T-helper 22 cell (primary cell): Measurements from ENCODE around the gene TSHZ2.

ENCODE experiments used
- DNase-seq: peaks from one replicate; pipeline ENCODE4 v3.0.0-alpha.2; 2020; ENCODE audit warnings: low read depth

TSHZ2 gene

DNA sequence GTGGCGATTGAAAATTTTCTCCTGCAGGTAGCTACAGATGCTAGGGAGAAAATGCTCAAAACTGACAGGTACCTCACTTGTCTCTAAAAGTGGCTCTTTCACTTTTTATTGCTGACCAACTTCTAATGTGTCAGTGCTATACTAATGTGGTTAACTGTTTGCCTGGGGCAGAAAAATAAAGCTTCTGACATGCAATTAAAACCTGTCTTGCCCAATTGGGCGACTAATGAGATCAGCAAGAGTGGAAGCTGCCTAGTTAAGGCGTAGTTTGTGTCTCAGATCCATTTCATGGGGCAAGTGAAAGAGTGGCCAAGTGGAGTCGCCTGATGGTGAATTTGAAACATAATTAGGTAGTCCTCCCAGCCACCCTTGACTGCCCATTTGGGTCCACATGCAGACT, 193.3 kb downstream of the TSHZ2 start:
- no peak for DNase-seq

DNA sequence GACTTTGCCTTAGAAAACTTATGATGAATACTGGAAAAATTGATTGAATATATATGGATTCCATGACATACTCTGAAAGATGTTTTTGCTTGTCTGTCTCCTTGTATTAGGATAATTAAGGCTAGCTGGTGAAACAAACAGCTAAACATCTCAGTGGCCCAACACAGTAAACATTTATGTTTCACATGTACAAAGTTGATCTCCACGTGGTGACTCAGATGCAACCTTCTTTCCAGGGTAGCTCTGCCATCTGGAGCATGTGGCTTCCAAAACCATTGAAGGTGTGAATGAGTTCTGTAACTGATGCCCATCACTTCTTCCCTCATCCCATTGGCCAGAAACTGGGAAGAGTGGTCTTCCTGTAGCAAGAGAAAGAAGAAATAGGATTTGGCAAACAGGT, 196.3 kb downstream of the TSHZ2 start:
- DNase-seq = no peak

- DNase-seq = no peak
Measured at GRCh38 chr20:53170196-53170595, 198.0 kb downstream of the TSHZ2 start.

DNA sequence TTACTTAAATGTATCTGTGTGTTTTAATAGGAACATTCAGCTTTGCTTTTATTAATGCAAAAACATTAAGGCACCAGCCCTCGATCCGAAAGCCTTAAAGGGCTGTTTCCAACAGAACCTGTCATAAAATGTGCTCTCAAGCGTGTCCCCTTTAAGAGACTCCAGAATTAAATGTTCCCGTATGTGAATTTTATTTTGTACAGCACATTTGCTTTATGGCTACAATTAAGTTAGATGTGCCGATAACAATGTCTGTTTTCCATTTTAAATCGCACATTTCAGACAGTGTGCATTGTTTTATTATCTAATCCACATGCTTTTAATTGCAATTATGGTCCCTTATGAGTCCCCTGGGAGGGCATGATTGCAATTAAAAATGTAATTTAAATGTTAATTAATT, 198.9 kb downstream of the TSHZ2 start:
- no peak for DNase-seq

- no peak for DNase-seq
Measured at GRCh38 chr20:53174454-53174853, 202.3 kb downstream of the TSHZ2 start.

DNA sequence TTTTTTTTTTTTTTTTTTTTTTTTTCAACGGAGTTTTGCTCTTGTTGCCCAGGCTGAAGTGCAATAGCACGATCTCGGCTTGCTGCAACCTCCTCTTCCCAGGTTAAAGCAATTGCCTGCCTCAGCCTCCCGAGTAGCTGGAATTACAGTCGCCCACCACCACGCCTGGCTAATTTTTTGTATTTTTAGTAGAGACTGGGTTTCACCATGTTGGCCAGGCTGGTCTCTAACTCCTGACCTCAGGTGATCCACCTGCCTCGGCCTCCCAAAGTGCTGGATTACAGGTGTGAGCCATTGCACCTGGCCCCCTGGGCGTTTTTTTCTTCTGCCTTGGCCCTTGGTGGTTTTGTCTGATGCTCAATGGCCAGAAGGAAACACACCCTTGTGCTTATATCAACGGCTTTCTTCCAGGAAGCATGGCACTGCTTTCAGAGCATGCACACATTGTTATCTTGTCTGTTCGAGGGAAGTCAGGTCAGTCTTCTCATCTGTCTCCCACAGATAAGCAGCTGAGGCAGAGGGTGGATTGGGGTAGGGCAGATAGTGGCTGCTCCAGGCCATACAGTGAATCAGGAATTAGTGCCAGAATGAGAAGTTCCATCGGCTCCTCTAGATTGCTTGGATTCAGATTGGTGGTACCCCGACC, 203.1 kb downstream of the TSHZ2 start:
- no peak for DNase-seq

GRCh38 chr20:53176134-53176533, 204.0 kb downstream of the TSHZ2 start:
- DNase-seq = no peak

DNA sequence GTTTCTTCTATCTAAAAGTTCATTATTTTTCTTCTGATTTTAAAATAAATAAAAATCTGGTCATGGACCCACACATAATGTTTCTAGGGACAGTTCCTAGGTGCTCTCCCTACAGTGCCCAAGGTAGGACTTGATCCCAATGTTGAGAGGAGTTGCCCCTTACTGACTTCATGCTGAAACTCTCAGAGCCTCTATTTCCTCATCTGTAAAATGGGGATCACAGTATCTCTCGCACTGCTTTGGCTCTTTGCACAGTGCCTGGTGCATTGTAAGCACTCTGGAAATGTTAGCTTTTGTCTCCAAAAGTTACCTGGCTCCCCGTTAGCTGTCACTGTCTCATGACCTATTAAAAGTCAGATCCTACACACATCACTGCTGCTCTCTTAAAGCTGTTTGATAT, 205.5 kb downstream of the TSHZ2 start:
- DNase-seq = no peak

DNA sequence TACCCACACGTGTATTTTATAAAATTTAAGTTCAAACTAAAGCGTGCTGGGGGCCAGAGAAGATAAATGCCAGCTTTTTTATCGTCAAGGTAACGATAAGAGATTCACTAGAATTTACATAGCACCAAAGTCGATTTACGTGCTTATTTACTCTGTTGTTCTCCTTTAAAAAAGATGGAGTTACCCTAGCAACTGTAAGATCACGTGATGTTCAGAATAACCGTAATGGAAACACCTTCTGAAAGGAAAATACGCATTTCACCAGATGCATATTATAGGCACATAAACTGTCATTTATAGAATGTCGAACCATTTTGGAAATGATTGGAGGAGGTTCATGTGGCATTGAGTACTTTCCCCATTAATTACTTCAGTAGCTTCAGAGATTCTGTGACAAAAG, 207.6 kb downstream of the TSHZ2 start:
- DNase-seq = no peak

GRCh38 chr20:53180928-53181362, 208.8 kb downstream of the TSHZ2 start:
- no peak for DNase-seq

GRCh38 chr20:53181866-53182376, 209.8 kb downstream of the TSHZ2 start:
- DNase-seq = no peak

- DNase-seq = no peak
Measured at GRCh38 chr20:53183181-53183580, 211.0 kb downstream of the TSHZ2 start.

GRCh38 chr20:53186635-53187034, 214.5 kb downstream of the TSHZ2 start:
- no peak for DNase-seq

DNA sequence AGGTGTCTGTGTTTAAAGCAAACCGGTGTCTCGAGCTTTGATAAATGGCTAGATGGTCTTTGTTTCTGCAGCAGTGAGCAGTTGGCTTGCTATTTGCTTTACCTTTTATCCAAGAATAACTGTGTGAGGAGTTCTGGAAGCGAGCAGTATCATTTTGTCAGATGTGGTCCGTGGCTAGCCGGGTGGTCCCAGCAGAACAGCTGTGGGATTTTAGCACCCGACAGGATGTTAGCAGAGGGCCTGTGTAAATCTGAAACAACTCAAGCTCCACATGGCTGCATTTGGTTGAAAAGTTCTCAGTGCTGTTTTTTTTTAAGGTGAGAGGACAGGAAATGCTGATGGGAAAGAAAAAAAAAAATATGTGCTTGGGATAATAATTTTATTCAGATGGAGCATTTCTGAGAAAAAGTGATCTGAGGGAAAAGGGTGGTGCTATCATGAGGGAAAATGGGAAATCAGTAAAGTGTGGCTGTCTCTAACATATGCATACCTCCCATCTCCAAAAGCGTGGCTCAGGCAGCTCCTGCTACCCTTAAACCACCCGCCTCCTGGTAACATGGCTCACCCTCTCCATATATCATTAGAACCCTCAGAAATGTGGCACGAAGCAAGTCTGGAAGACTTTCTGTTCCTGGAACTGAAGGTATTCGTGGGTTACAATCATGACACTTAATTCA, 215.4 kb downstream of the TSHZ2 start:
- DNase-seq = no peak

GRCh38 chr20:53190225-53190624, 218.1 kb downstream of the TSHZ2 start:
- DNase-seq = no peak

- DNase-seq = no peak
Measured at GRCh38 chr20:53191957-53192356, 219.8 kb downstream of the TSHZ2 start.

DNA sequence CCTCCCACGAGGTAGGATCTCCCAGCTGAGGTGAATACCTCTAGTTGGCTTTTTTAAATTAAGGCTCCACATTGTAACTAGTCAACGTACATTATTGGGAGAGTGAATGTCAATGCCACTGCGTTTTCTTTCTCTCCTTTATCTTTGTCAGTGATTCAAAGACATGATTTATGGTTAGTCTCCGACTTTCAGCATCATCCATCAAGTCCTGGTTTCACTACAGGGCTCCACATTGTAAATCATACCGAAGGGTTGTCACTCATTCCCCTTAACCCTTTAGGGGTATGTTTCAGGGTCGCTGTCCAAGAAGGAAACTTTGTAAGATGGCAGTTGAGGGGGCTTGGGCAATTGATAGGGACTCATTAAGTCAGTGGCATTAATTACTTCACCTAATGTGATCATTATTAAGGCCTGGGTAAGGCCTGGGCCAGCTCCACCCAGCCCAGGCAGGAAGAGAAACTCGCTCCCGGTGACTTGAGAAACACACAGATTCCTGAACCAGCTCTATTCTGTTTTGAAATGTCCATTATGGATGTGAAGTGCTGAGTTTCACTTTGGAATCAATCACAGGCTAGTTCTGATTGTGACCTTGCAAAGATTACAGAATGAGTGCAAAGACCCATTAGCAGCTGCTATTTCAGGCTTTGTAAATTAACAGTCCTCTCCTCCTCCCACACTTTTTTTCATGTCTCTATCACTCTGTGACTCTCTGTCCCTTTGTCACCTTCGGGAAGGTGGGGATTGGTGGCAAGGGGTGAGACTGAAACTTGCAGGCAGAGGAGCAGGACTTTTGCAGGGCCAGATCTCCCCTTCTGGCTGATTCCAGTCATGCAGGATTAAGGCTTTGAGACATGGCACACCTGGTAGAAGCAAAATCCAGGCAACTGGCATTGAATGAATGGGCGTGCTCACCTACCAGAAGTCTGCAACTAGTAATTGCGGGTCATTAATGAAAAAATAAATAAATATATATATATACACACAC, 222.4 kb downstream of the TSHZ2 start:
- no peak for DNase-seq

DNA sequence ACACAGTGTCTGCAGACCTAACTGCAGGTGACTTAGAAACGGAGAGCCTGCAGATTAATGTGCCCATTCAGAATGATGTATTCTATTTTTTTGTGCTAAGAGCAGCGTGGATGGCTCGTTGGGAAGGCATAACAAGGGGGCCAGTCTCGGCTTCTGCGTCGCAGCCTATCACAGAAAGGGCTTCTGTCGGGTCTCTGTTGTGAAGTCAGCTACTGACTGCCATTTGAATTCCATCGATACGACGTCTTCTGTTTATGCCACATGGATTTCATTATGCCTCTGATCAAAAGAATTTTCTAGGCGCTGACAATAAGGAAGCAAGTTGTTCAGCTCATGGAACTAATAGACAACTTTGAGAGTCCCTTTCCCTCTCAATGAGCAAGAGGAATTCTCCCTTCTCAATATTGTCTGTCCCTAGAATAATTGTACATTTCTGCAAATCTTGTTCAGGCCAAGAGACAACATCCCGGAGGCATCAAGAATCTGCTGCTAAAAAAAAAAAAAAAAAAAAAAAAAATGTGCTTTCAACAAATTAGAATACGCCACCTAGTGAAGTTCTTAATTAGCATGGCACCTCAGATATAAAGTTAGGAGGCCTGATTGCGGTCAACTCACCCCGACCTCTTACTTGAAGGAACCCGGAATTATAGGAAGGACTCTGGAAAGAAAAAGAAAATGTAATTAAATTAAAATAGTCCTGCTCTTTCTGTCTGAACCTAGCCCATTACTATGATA, 223.9 kb downstream of the TSHZ2 start:
- no peak for DNase-seq

GRCh38 chr20:53201588-53201987, 229.4 kb downstream of the TSHZ2 start:
- no peak for DNase-seq

GRCh38 chr20:53202777-53203176, 230.6 kb downstream of the TSHZ2 start:
- no peak for DNase-seq

DNA sequence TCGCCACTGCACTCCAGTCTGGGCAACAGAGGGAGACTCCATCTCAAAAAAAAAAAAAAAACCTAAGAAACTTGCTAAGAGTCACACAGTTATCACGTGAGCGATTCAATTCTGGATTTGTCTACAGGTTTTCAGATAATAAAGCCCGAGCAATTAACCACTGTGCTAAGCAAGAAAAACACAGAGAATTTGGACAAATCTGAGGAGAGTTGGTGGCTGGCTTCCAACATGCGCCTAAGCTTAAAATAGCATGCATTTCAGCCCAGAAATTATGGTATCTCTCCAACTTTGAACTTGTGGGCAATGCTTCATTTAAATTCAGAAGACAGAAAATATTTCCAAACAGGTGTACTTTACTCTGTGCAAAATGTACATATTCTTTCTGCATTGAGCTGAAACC, 232.9 kb downstream of the TSHZ2 start:
- DNase-seq = no peak
